ENCODE measurements around the gene TRPM3.

GRCh38 chr9:70579686-70580085 lies 541.7 kb downstream of the TRPM3 start:
- no peak for TF ChIP-seq CTCF (IDR thresholded peaks at IDR 0.05; ENCODE audit: insufficient read depth, low read length)
- TF ChIP-seq POLR2AphosphoS5 (IDR thresholded peaks at IDR 0.05; ENCODE audit: low read depth) = no peak
